SJSA1 (cell line): ENCODE measurements around the gene OR13G1. TPM values are rescaled to one million over a fixed set of nuclear protein-coding genes. Genes with fewer than 3 reads are reported as not detected.

ENCODE experiments used
- DNase-seq, 2 experiments: peaks; one replicate each; pipeline ENCODE4 v3.0.0-alpha.2; 2015 to 2020; ENCODE audit warnings: low spot score in 2 of 2, low read depth in 1 of 2
- H3K27ac ChIP-seq: fragments of 250-450 bp; sonication (Bioruptor Pico); 2 replicates; pipeline ENCODE4 v1.5.1; 2020; ENCODE audit warnings: mild to moderate bottlenecking, moderate library complexity
- H3K27me3 ChIP-seq: fragments of 250-450 bp; sonication (Bioruptor Pico); replicated peaks from 2 replicates; pipeline ENCODE4 v1.5.1; 2020; ENCODE audit warnings: mild to moderate bottlenecking, moderate library complexity
- H3K36me3 ChIP-seq: fragments of 250-450 bp; sonication (Bioruptor Pico); 2 replicates; pipeline ENCODE4 v1.5.1; 2020; ENCODE audit warnings: mild to moderate bottlenecking
- H3K4me1 ChIP-seq: fragments of 250-450 bp; sonication (Bioruptor Pico); replicated peaks from 2 replicates; pipeline ENCODE4 v1.6.1; 2021; ENCODE audit warnings: mild to moderate bottlenecking
- H3K4me3 ChIP-seq: fragments of 250-450 bp; sonication (Bioruptor Pico); 2 replicates; pipeline ENCODE4 v1.5.1; 2020; ENCODE audit warnings: mild to moderate bottlenecking
- H3K9me3 ChIP-seq: fragments of 250-450 bp; sonication (Bioruptor Pico); replicated peaks from 2 replicates; pipeline ENCODE4 v1.5.1; 2020; ENCODE audit warnings: mild to moderate bottlenecking
- total RNA-seq: library from RNA; depleted of rRNA; stranded (reverse); fragments of >200 nt; shearing (Covaris generic); gene quantifications from 2 replicates; pipeline ENCODE4 v1.2.3, GENCODE V29; 2014; rRNA removed

The OR13G1 gene
- total RNA-seq, 1 experiment from 2014 or later: not detected

GRCh38 chr1:247639381-247639981, 40.1 kb downstream of the OR13G1 start:
- Histone ChIP-seq H3K4me3 (no peak overlapping the region), H3K27me3 (no peaks in the 10 kb centered on the region), H3K4me1 (no peaks in the 10 kb centered on the region), H3K9me3 (peaks cover 16% of the 10 kb centered on the region), H3K27ac (no peak overlapping the region), H3K36me3 (no peaks in the 10 kb centered on the region)
- no peak for DNase-seq

DNA sequence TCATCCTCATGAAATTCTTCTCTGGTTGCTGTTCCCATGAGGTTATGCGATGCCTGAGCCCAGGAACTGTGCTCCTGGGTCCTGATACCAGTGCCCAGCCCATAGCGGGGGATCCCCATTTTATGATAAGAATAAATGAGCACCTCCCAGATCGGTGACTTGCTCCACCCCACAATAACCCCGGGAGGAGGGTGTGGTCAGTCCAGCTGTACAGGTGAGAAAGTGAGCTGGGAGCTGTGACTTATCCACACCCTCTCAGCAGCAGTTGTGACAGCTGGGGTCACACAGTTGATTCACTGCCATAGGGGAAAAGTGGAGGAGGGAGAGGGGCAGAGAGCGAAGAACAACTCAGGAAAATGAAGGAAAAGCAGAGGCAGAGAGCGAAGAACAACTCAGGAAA, 40.8 kb downstream of the OR13G1 start:
- DNase-seq: no peak
- Histone ChIP-seq H3K27ac (no peak overlapping the region), H3K4me1 (no peaks in the 10 kb centered on the region), H3K27me3 (no peaks in the 10 kb centered on the region), H3K9me3 (peaks cover 16% of the 10 kb centered on the region), H3K36me3 (no peaks in the 10 kb centered on the region), H3K4me3 (no peak overlapping the region)

- H3K27me3 ChIP-seq: no peaks in the 10 kb centered on the region
- no peak overlapping the region for H3K4me3 ChIP-seq
- H3K9me3 ChIP-seq: peaks cover 12% of the 10 kb centered on the region; the same call in 1 of the 2 replicates
- no peak overlapping the region for H3K27ac ChIP-seq
- no peaks in the 10 kb centered on the region for H3K36me3 ChIP-seq
- no peak for DNase-seq
- no peaks in the 10 kb centered on the region for H3K4me1 ChIP-seq
Measured at GRCh38 chr1:247638011-247638410, 41.5 kb downstream of the OR13G1 start.

GRCh38 chr1:247627951-247628350, 51.6 kb downstream of the OR13G1 start:
- Histone ChIP-seq H3K9me3 (no peaks in the 10 kb centered on the region), H3K27me3 (no peaks in the 10 kb centered on the region), H3K27ac (no peak overlapping the region), H3K4me3 (no peak overlapping the region), H3K4me1 (no peaks in the 10 kb centered on the region), H3K36me3 (no peaks in the 10 kb centered on the region)
- DNase-seq: no peak

Other genes starting within 250 kb of the OR13G1 start
- gene OR2B11, start 221.6 kb downstream of the OR13G1 start, total RNA-seq: not detected in 2 replicates
- not detected in 2 replicates for gene OR2C3, start 143.3 kb downstream of the OR13G1 start, total RNA-seq
- gene GCSAML, start 130.6 kb downstream of the OR13G1 start, total RNA-seq: not detected in 2 replicates
- gene OR2G2, start 91.4 kb downstream of the OR13G1 start, total RNA-seq: not detected in 2 replicates
- not detected in 2 replicates for gene OR2G3, start 74.2 kb downstream of the OR13G1 start, total RNA-seq
- gene OR6F1, start 36.9 kb upstream of the OR13G1 start, total RNA-seq: not detected in 2 replicates
- not detected in 2 replicates for gene OR14K1, start 58.9 kb upstream of the OR13G1 start, total RNA-seq
- not detected in 2 replicates for gene OR14A2, start 68.4 kb upstream of the OR13G1 start, total RNA-seq
- gene OR1C1, start 80.8 kb upstream of the OR13G1 start, total RNA-seq: not detected in 2 replicates
- gene OR14A16, start 144.4 kb upstream of the OR13G1 start, total RNA-seq: not detected in 2 replicates
- gene OR11L1, start 162.2 kb upstream of the OR13G1 start, total RNA-seq: not detected in 2 replicates
- gene TRIM58, start 177.4 kb upstream of the OR13G1 start, total RNA-seq: not detected in 2 replicates
- gene OR2W3, start 215.8 kb upstream of the OR13G1 start, total RNA-seq: not detected in 2 replicates
- gene OR2T8, start 240.5 kb upstream of the OR13G1 start, total RNA-seq: not detected in 2 replicates
- gene OR2AJ1, start 245.2 kb upstream of the OR13G1 start, total RNA-seq: not detected in 2 replicates